ENCODE results near the gene RBM15B.

DNA sequence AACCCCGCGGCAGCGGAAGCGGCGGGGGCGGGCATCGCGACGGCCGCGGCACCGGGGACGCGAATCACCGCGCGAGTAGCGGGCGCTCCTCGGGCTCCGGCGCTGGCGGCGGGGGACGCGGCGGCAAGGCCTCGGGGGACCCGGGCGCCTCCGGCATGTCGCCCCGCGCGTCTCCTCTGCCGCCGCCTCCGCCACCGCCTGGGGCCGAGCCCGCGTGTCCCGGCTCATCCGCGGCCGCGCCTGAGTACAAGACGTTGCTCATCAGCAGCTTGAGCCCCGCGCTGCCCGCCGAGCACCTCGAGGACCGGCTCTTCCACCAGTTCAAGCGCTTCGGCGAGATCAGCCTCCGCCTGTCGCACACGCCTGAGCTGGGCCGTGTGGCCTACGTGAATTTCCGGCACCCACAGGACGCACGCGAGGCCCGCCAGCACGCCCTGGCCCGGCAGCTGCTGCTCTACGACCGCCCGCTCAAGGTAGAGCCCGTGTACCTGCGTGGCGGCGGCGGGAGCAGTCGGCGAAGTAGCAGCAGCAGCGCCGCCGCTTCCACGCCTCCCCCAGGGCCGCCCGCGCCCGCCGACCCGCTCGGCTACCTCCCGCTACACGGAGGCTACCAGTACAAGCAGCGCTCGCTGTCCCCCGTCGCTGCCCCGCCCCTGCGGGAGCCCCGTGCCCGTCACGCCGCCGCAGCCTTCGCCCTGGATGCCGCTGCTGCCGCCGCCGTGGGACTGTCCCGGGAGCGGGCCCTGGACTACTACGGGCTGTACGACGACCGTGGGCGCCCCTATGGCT, 675 bp downstream of the RBM15B start:
- TF ChIP-seq POLR2A (IDR thresholded peaks at IDR 0.05), result no peak
- TF ChIP-seq, protein P1, sequence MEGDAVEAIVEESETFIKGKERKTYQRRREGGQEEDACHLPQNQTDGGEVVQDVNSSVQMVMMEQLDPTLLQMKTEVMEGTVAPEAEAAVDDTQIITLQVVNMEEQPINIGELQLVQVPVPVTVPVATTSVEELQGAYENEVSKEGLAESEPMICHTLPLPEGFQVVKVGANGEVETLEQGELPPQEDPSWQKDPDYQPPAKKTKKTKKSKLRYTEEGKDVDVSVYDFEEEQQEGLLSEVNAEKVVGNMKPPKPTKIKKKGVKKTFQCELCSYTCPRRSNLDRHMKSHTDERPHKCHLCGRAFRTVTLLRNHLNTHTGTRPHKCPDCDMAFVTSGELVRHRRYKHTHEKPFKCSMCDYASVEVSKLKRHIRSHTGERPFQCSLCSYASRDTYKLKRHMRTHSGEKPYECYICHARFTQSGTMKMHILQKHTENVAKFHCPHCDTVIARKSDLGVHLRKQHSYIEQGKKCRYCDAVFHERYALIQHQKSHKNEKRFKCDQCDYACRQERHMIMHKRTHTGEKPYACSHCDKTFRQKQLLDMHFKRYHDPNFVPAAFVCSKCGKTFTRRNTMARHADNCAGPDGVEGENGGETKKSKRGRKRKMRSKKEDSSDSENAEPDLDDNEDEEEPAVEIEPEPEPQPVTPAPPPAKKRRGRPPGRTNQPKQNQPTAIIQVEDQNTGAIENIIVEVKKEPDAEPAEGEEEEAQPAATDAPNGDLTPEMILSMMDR (IDR thresholded peaks at IDR 0.05), result no peak
